Activated B cell treated with CpG ODN at 0.5 μM for 24 hours (primary cell): ENCODE data around the gene TGM6. TPM values are rescaled to one million over a fixed set of nuclear protein-coding genes. Genes with fewer than 3 reads are reported as not detected.

Experiments
- ATAC-seq: fragments of 200-7000 bp; cut with Tn5 transposase; one replicate; pipeline ENCODE4 v1.10.0; 2021; ENCODE audit warnings: low read depth, mild to moderate bottlenecking, moderate library complexity
- CTCF ChIA-PET: fragments of 350-600 bp; sonication (Branson Sonifier 250); formaldehyde crosslinking; loops from one replicate; lab custom pipeline; 2021; ENCODE audit warnings: antibody characterized with exemption; lab: Charles Lee
- POLR2A ChIA-PET: fragments of 350-600 bp; sonication (Branson Sonifier 250); formaldehyde crosslinking; loops from one replicate; lab custom pipeline; 2021; ENCODE audit warnings: antibody characterized with exemption; lab: Charles Lee
- DNase-seq: peaks from one replicate; pipeline ENCODE4 v3.0.0; 2022
- H3K27ac Mint-ChIP-seq: one replicate; pipeline ENCODE4 v1.8.0; 2020; ENCODE audit warnings: mixed read lengths
- H3K27me3 Mint-ChIP-seq: one replicate; pipeline ENCODE4 v1.8.0; 2021; ENCODE audit warnings: mixed read lengths
- H3K36me3 Mint-ChIP-seq: one replicate; pipeline ENCODE4 v1.8.0; 2021; ENCODE audit warnings: low read depth, mixed read lengths
- H3K4me1 Mint-ChIP-seq: one replicate; pipeline ENCODE4 v1.8.0; 2021; ENCODE audit warnings: mixed read lengths
- H3K4me3 Mint-ChIP-seq: one replicate; pipeline ENCODE4 v1.8.0; 2020; ENCODE audit warnings: mild to moderate bottlenecking, mixed read lengths
- H3K9me3 Mint-ChIP-seq: one replicate; pipeline ENCODE4 v1.8.0; 2020; ENCODE audit warnings: mixed read lengths
- CTCF ChIP-seq: fragments of 200-600 bp; IDR thresholded peaks from one replicate; pipeline ENCODE4 v1.8.0; 2022; ENCODE audit warnings: antibody characterized with exemption, mild to moderate bottlenecking
- intact Hi-C: fragments of 100-400 bp; cut with micrococcal nuclease; formaldehyde crosslinking; loops from one replicate; pipeline ENCODE4 v1.15.1; 2024
- total RNA-seq: library from RNA; stranded (reverse); gene quantifications from 2 replicates; pipeline ENCODE4 v1.2.3, GENCODE V29; 2022

Gene TGM6
- total RNA-seq, 1 donor from 2014 or later: not detected

- Mint-ChIP-seq H3K4me1 (no peaks in the 10 kb centered on the region), H3K9me3 (peaks cover 21% of the 10 kb centered on the region), H3K27ac (no peak overlapping the region), H3K27me3 (peaks cover 37% of the 10 kb centered on the region), H3K4me3 (no peak overlapping the region), H3K36me3 (peaks cover 3% of the 10 kb centered on the region)
- ATAC-seq (no peak), DNase-seq (no peak)
- TF ChIP-seq CTCF: no peak
- intact Hi-C loops: no loop called here
- CTCF ChIA-PET: no interaction called here
- POLR2A ChIA-PET: no interaction called here
These were observed 19.6 kb upstream of the TGM6 start for GRCh38 chr20:2361035-2361593.

GRCh38 chr20:2363187-2363586 lies 17.5 kb upstream of the TGM6 start:
- ATAC-seq (no peak), DNase-seq (no peak)
- TF ChIP-seq CTCF: no peak
- ChIA-PET POLR2A (no interaction called here), CTCF (no interaction called here)
- H3K9me3 Mint-ChIP-seq: peaks cover 21% of the 10 kb centered on the region
- H3K36me3 Mint-ChIP-seq: peaks cover 3% of the 10 kb centered on the region
- H3K27ac Mint-ChIP-seq: no peak overlapping the region
- no peaks in the 10 kb centered on the region for H3K4me1 Mint-ChIP-seq
- no peak overlapping the region for H3K4me3 Mint-ChIP-seq
- H3K27me3 Mint-ChIP-seq: peaks cover 35% of the 10 kb centered on the region
- intact Hi-C loops: no loop called here

- peaks cover 3% of the 10 kb centered on the region for H3K36me3 Mint-ChIP-seq
- DNase-seq: no peak
- ChIA-PET POLR2A (interaction anchor here (0.6 kb wide), 1 partner anchor 15 kb away, joined by 5 read pairs; no protein-coding TSS in a partner anchor), CTCF (no interaction called here)
- H3K4me3 Mint-ChIP-seq: no peak overlapping the region
- H3K27ac Mint-ChIP-seq: no peak overlapping the region
- H3K9me3 Mint-ChIP-seq: peaks cover 23% of the 10 kb centered on the region
- no peak for ATAC-seq
- no peak for TF ChIP-seq CTCF
- H3K27me3 Mint-ChIP-seq: peaks cover 35% of the 10 kb centered on the region
- intact Hi-C loops: no loop called here
- no peaks in the 10 kb centered on the region for H3K4me1 Mint-ChIP-seq
These were observed 17.1 kb upstream of the TGM6 start for GRCh38 chr20:2363587-2363986.

GRCh38 chr20:2364044-2364443 lies 16.7 kb upstream of the TGM6 start:
- DNase-seq (no peak), ATAC-seq (no peak)
- no peak overlapping the region for H3K27ac Mint-ChIP-seq
- H3K4me3 Mint-ChIP-seq: no peak overlapping the region
- peaks cover 26% of the 10 kb centered on the region for H3K9me3 Mint-ChIP-seq
- no peak for TF ChIP-seq CTCF
- peaks cover 3% of the 10 kb centered on the region for H3K36me3 Mint-ChIP-seq
- intact Hi-C loops: no loop called here
- ChIA-PET POLR2A (interaction anchor here (0.6 kb wide), 1 partner anchor 15 kb away, joined by 5 read pairs; no protein-coding TSS in a partner anchor), CTCF (no interaction called here)
- H3K27me3 Mint-ChIP-seq: peaks cover 36% of the 10 kb centered on the region
- H3K4me1 Mint-ChIP-seq: no peaks in the 10 kb centered on the region

GRCh38 chr20:2365091-2365490 lies 15.6 kb upstream of the TGM6 start:
- H3K27me3 Mint-ChIP-seq: peaks cover 30% of the 10 kb centered on the region
- no peak overlapping the region for H3K27ac Mint-ChIP-seq
- TF ChIP-seq CTCF: no peak
- intact Hi-C loops: no loop called here
- CTCF ChIA-PET: interaction anchor here (1.7 kb wide), 1 partner anchor 158 kb away, joined by 4 read pairs; no protein-coding TSS in a partner anchor
- H3K9me3 Mint-ChIP-seq: peaks cover 20% of the 10 kb centered on the region
- POLR2A ChIA-PET: no interaction called here
- H3K4me3 Mint-ChIP-seq: no peak overlapping the region
- DNase-seq: no peak
- peaks cover 3% of the 10 kb centered on the region for H3K36me3 Mint-ChIP-seq
- H3K4me1 Mint-ChIP-seq: no peaks in the 10 kb centered on the region
- ATAC-seq: no peak
